CD14-positive monocyte (primary cell): ENCODE results near the gene RBM18. TPM values are rescaled to one million over a fixed set of nuclear protein-coding genes. Genes with fewer than 3 reads are reported as not detected.

Experiments
- DNase-seq, 3 donors: peaks; one replicate each; pipeline ENCODE4 v3.0.0-alpha.2; 2011 to 2022
- H2AFZ ChIP-seq: 2 replicates; pipeline ENCODE4 v1.6.0; 2012; ENCODE audit warnings: mild to moderate bottlenecking, low read depth, low read length, inconsistent platforms; ENCODE audit not compliant: insufficient read depth, poor library complexity, severe bottlenecking
- H3K27ac ChIP-seq, 2 donors: 1 replicate in 1 of 2; 2 replicates in 1 of 2; pipeline ENCODE4 v1.5.1; 2012 to 2013; ENCODE audit warnings: low read length in 2 of 2, control low read depth in 1 of 2, inconsistent platforms in 1 of 2, low read depth in 1 of 2, mild to moderate bottlenecking in 1 of 2
- H3K27me3 ChIP-seq, 2 donors: one replicate each; pipeline versions ENCODE4 v1.6.0 to v1.6.1; 2011 to 2013; ENCODE audit warnings: low read length in 2 of 2; ENCODE audit not compliant: control insufficient read depth in 2 of 2, insufficient read depth in 2 of 2
- H3K36me3 ChIP-seq, 2 donors: replicated peaks in 1 of 2; 1 replicate in 1 of 2; 2 replicates in 1 of 2; pipeline versions ENCODE4 v1.5.1 to v1.6.1; 2012 to 2013; ENCODE audit warnings: low read length in 2 of 2, control low read depth in 1 of 2, inconsistent platforms in 1 of 2, mild to moderate bottlenecking in 1 of 2; ENCODE audit not compliant: insufficient read depth in 2 of 2, control insufficient read depth in 1 of 2
- H3K4me1 ChIP-seq, 2 donors: 1 replicate in 1 of 2; 2 replicates in 1 of 2; pipeline versions ENCODE4 v1.5.1 to v1.6.1; 2012 to 2013; ENCODE audit warnings: low read length in 2 of 2, control low read depth in 1 of 2, inconsistent platforms in 1 of 2, mild to moderate bottlenecking in 1 of 2, moderate library complexity in 1 of 2; ENCODE audit not compliant: insufficient read depth in 2 of 2, control insufficient read depth in 1 of 2
- H3K4me2 ChIP-seq: replicated peaks from 2 replicates; pipeline ENCODE3; 2012; ENCODE audit warnings: low read length, moderate library complexity, mild to moderate bottlenecking; ENCODE audit not compliant: poor library complexity, severe bottlenecking; ENCODE audit errors: extremely low read depth
- H3K4me3 ChIP-seq, 3 experiments: fragments of 200-600 bp in 1 of 3; sonication (generic) in 1 of 3; replicated peaks in 1 of 3; 1 replicate in 2 of 3; 2 replicates in 1 of 3; pipeline ENCODE4 v1.5.1; 2011 to 2013; ENCODE audit warnings: low read length in 3 of 3, mild to moderate bottlenecking in 3 of 3, control low read depth in 2 of 3, low read depth in 2 of 3, inconsistent platforms in 1 of 3, moderate library complexity in 1 of 3
- H3K79me2 ChIP-seq: 2 replicates; pipeline ENCODE4 v1.6.0; 2012; ENCODE audit warnings: mild to moderate bottlenecking, control low read depth, inconsistent platforms, low read length, moderate library complexity; ENCODE audit not compliant: insufficient read depth
- H3K9ac ChIP-seq: 2 replicates; pipeline ENCODE4 v1.6.0; 2017; ENCODE audit warnings: low read length, mild to moderate bottlenecking; ENCODE audit not compliant: insufficient read depth, poor library complexity, severe bottlenecking
- H3K9me3 ChIP-seq, 2 donors: replicated peaks in 1 of 2; 1 replicate in 1 of 2; 2 replicates in 1 of 2; pipeline versions ENCODE4 v1.5.1 to v1.6.1; 2012 to 2013; ENCODE audit warnings: low read length in 2 of 2, control low read depth in 1 of 2; ENCODE audit not compliant: control insufficient read depth in 1 of 2, insufficient read depth in 1 of 2
- H4K20me1 ChIP-seq: 2 replicates; pipeline ENCODE4 v1.6.0; 2012; ENCODE audit warnings: mild to moderate bottlenecking, low read length, control low read depth, moderate library complexity; ENCODE audit not compliant: insufficient read depth
- H3K27ac Mint-ChIP-seq, 7 donors: one replicate each; pipeline ENCODE4 v1.8.0; 2020; ENCODE audit warnings: mild to moderate bottlenecking in 7 of 7, mixed read lengths in 7 of 7, moderate library complexity in 6 of 7, inconsistent platforms in 2 of 7
- H3K27me3 Mint-ChIP-seq, 3 donors: one replicate each; pipeline ENCODE4 v1.8.0; 2021 to 2022; ENCODE audit warnings: low read depth in 3 of 3, mild to moderate bottlenecking in 3 of 3, mixed read lengths in 3 of 3, moderate library complexity in 3 of 3, inconsistent platforms in 1 of 3
- H3K36me3 Mint-ChIP-seq, 2 donors: one replicate each; pipeline ENCODE4 v1.8.0; 2020; ENCODE audit warnings: mixed read lengths in 2 of 2, inconsistent platforms in 1 of 2, mild to moderate bottlenecking in 1 of 2
- H3K4me1 Mint-ChIP-seq: one replicate; pipeline ENCODE4 v1.8.0; 2020; ENCODE audit warnings: mild to moderate bottlenecking, mixed read lengths
- H3K4me3 Mint-ChIP-seq, 2 donors: one replicate each; pipeline ENCODE4 v1.8.0; 2020; ENCODE audit warnings: mild to moderate bottlenecking in 2 of 2, mixed read lengths in 2 of 2, moderate library complexity in 1 of 2
- H3K9me3 Mint-ChIP-seq, 7 donors: one replicate each; pipeline ENCODE4 v1.8.0; 2020 to 2022; ENCODE audit warnings: mixed read lengths in 7 of 7, mild to moderate bottlenecking in 6 of 7, moderate library complexity in 6 of 7, inconsistent platforms in 2 of 7
- WGBS: methylation state at CpG from one replicate; pipeline ENCODE4 v1.1.5; 2013; ENCODE audit warnings: missing lambda C conversion rate; ENCODE audit not compliant: insufficient coverage; 5-methylcytosine and 5-hydroxymethylcytosine counted together
- intact Hi-C, 2 donors: fragments of 100-400 bp; cut with micrococcal nuclease; formaldehyde crosslinking; loops; one replicate each; pipeline versions ENCODE4 v1.15.0 to v1.15.1; 2023
- polyA plus RNA-seq, 3 donors: library from polyadenylated mRNA; depleted of rRNA in 1 of 3; unstranded in 2 of 3; stranded (reverse) in 1 of 3; fragments of 300-500 nt in 2 of 3; fragments of >200 nt in 1 of 3; fragmentation: Illumina TruSeq in 2 of 3; gene quantifications; 1 replicate in 2 of 3; 2 replicates in 1 of 3; pipeline ENCODE4 v1.2.3, GENCODE V29; 2012 to 2021
- TF ChIP-seq, protein P1 (sequence below): fragments of 200-600 bp; IDR thresholded peaks from one replicate; pipeline ENCODE4 v1.8.0; 2022; ENCODE audit warnings: antibody characterized with exemption, mild to moderate bottlenecking

The RBM18 gene
- polyA plus RNA-seq, 3 donors = 10.4 to 26.3 (median 25.3) TPM

GRCh38 chr9:122218935-122219855 lies 45.4 kb downstream of the RBM18 start:
- Histone ChIP-seq H3K4me3 (no peak overlapping the region), H3K36me3 (no peaks in the 10 kb centered on the region), H2AFZ (peak overlapping the region; percentile 13), H3K9me3 (peaks cover 0 to 46% of the 10 kb centered on the region in 2 donors), H3K4me1 (peaks cover 11 to 13% of the 10 kb centered on the region in 2 donors), H3K4me2 (peak overlapping the region; percentile 27), H4K20me1 (no peaks in the 10 kb centered on the region), H3K27me3 (peaks cover 59 to 91% of the 10 kb centered on the region in 2 donors), H3K79me2 (no peaks in the 10 kb centered on the region), H3K27ac (no peak overlapping the region), H3K9ac (no peak overlapping the region)
- peaks cover 0 to 23% (median 11%) of the 10 kb centered on the region in 7 donors for H3K9me3 Mint-ChIP-seq
- peaks cover 0 to 7% of the 10 kb centered on the region in 2 donors for H3K36me3 Mint-ChIP-seq
- TF ChIP-seq, protein P1, sequence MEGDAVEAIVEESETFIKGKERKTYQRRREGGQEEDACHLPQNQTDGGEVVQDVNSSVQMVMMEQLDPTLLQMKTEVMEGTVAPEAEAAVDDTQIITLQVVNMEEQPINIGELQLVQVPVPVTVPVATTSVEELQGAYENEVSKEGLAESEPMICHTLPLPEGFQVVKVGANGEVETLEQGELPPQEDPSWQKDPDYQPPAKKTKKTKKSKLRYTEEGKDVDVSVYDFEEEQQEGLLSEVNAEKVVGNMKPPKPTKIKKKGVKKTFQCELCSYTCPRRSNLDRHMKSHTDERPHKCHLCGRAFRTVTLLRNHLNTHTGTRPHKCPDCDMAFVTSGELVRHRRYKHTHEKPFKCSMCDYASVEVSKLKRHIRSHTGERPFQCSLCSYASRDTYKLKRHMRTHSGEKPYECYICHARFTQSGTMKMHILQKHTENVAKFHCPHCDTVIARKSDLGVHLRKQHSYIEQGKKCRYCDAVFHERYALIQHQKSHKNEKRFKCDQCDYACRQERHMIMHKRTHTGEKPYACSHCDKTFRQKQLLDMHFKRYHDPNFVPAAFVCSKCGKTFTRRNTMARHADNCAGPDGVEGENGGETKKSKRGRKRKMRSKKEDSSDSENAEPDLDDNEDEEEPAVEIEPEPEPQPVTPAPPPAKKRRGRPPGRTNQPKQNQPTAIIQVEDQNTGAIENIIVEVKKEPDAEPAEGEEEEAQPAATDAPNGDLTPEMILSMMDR = no peak
- DNase-seq = no peak
- intact Hi-C loops = no loop called here
- peak overlapping the region in 1 of 7 donors; percentile 61 for H3K27ac Mint-ChIP-seq
- H3K4me1 Mint-ChIP-seq = peaks cover 36% of the 10 kb centered on the region
- peak overlapping the region; percentile 58 to 62 for H3K4me3 Mint-ChIP-seq
- WGBS = under 1% methylated on average over 54 of the region's 59 CpGs
- H3K27me3 Mint-ChIP-seq = peaks cover 90% of the 10 kb centered on the region in 3 donors

- no peak for DNase-seq
- Histone ChIP-seq H2AFZ (no peak overlapping the region), H3K4me3 (no peak overlapping the region), H3K9me3 (peaks cover 0 to 52% of the 10 kb centered on the region in 2 donors), H3K9ac (no peak overlapping the region), H3K36me3 (no peaks in the 10 kb centered on the region), H3K4me1 (peaks cover 17 to 20% of the 10 kb centered on the region in 2 donors), H3K27ac (no peak overlapping the region), H3K79me2 (no peaks in the 10 kb centered on the region), H4K20me1 (no peaks in the 10 kb centered on the region), H3K4me2 (no peak overlapping the region), H3K27me3 (peaks cover 63 to 97% of the 10 kb centered on the region in 2 donors)
- peak overlapping the region in 1 of 7 donors; percentile 61 for H3K27ac Mint-ChIP-seq
- peaks cover 89 to 96% (median 94%) of the 10 kb centered on the region in 3 donors for H3K27me3 Mint-ChIP-seq
- peak overlapping the region in 1 of 2 donors; percentile 62 for H3K4me3 Mint-ChIP-seq
- H3K4me1 Mint-ChIP-seq = peaks cover 40% of the 10 kb centered on the region
- WGBS = 9% methylated on average over 7 of the region's 11 CpGs
- intact Hi-C loops = no loop called here
- TF ChIP-seq, protein P1 = no peak
- H3K36me3 Mint-ChIP-seq = peaks cover 0 to 7% of the 10 kb centered on the region in 2 donors
- H3K9me3 Mint-ChIP-seq = peaks cover 0 to 25% (median 12%) of the 10 kb centered on the region in 7 donors
Measured at GRCh38 chr9:122218071-122218934, 46.3 kb downstream of the RBM18 start.
